VCaP (cell line): Measurements from ENCODE around the gene ST8SIA3.

Experiments used
- H3K27ac ChIP-seq: fragments of 450-650 bp; 2 replicates; pipeline ENCODE4 v1.5.1; 2017
- CTCF ChIP-seq: fragments of 450-650 bp; conservative IDR thresholded peaks from 2 replicates; pipeline ENCODE4 v1.5.1; 2017; ENCODE audit warnings: mild to moderate bottlenecking, moderate library complexity

Gene ST8SIA3

DNA sequence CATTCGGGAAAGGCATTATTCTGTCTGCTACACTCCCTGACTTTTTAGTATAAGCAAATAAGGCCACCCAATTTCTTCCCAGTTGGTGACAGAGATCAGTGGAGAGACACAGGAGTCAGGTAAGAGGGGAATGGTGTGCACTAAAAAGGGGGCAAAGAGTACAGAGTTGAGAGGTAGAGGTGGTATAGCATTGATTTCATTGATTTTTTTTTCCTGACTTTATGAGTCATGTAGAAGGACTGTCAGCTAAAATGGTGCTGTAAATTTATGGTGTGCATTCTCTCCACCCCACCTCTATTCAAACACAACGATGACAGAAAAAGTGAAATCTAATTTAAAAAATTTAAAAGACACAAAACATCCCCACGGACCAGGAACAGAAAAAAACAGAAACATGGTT lies 23.7 kb upstream of the ST8SIA3 start:
- no peak overlapping the region for H3K27ac ChIP-seq
- TF ChIP-seq CTCF: no peak

DNA sequence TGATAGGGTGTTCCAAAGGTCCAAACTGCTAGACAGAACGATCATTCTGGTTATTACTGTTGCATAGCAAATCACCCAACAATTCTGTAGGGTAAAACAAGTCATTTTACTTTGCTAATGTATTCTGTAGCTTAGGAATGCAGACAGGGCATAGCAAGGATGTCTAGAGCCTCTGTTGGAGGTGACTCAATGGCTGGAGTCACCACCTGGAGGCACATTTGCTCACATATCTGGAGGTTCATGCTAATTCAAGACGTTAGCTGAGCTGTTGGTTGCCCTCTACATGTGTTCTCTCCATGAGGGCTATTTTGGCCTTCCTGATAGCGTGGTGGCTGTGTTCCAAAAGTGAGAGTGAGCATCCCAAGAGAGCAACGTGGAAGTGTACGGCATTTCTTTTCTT lies 22.5 kb upstream of the ST8SIA3 start:
- no peak overlapping the region for H3K27ac ChIP-seq
- TF ChIP-seq CTCF: no peak

GRCh38 chr18:57331718-57332117 lies 20.6 kb upstream of the ST8SIA3 start:
- TF ChIP-seq CTCF: no peak
- no peak overlapping the region for H3K27ac ChIP-seq

DNA sequence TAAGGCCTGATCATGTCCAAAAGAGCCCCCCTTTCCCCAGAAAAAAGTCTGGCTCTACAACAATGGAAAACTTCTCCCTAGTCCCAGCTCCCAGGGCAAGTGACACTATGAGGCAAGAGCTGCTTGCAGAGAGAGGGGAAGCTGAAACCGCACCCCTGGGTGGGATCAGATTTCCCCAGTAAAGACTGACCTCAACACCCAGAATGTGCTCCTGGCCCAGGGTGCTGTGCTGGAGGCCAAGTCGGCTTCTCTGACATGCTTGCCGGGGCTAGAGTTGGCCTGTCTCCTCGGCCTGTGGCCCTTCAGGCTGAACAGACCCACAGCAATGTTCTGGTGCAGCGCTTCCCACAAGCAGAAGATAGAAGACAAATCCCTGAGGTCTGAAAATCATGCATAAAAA lies 18.4 kb upstream of the ST8SIA3 start:
- no peak overlapping the region for H3K27ac ChIP-seq

GRCh38 chr18:57334383-57334782 lies 18.0 kb upstream of the ST8SIA3 start:
- no peak for TF ChIP-seq CTCF
- no peak overlapping the region for H3K27ac ChIP-seq

More for the DNA sequence above, 18.4 kb upstream of the ST8SIA3 start:
- no peak for TF ChIP-seq CTCF

DNA sequence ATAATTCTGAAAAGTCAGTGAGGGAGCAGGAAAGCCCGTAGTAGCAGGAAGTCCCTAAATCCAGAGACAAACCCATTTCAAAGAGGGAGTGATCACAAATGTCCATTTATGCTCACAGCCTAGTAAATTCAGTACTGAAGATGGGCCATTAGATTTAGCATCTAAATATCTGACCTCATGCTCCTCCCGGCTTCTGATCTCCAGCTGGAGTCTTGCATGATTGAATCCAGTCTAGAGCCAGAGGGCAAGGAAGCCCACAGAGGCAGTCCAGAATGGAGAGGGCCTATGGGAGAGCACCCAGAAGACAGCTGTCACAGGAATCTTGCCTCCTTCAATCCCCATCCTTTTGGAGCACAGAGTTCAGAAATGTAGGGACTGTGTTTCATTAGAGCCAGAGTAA lies 16.0 kb upstream of the ST8SIA3 start:
- TF ChIP-seq CTCF: no peak
- H3K27ac ChIP-seq: no peak overlapping the region

DNA sequence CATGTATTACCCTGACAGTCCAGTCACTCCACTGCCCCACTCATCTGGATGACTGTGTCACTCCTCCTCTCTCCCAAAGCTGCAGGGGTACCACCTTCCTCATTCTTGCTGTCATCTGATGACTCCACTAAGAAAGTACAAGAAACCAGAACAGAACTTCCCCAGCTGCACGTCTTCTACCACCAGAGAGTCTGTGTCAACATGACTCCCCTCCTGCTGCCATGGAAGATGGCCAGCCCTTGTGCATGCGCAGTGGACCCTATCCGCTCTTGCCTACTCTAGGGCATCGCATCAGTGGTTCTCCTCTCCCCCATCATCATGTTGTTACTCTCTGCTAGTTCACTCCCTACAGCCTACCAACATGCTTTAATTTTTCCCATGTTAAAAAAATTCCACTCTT lies 14.5 kb upstream of the ST8SIA3 start:
- H3K27ac ChIP-seq: no peak overlapping the region
- no peak for TF ChIP-seq CTCF

DNA sequence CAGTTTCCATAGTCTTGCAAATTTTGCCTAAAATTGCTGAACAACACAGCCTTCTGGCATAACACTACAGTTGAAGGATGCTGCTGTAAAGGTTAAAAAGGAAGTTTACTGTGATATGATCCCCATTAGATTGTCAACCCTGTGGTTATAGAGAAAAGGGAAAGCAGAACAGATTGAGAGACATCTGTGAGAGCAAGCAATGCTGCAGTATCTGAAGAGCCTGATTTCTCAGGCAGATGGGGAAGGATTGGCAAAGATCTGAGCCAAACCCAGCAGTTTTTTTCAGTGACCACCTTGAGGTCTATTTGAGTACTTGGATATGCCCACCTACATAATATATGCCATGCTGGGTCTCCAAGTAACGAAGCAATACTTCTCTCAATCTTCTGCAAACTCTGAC lies 8.5 kb upstream of the ST8SIA3 start:
- TF ChIP-seq CTCF: no peak

More for the DNA sequence above, 8.5 kb upstream of the ST8SIA3 start:
- H3K27ac ChIP-seq: no peak overlapping the region
